Activated CD8-positive, alpha-beta memory T cell treated with anti-CD3 and anti-CD28 coated beads for 48 hours (primary cell): ENCODE results near the gene IGLL5.
A peak's percentile ranks its signal among the peaks of the same experiment; 100 is the strongest.
"Not testable (repeated sequence)": the region's sequence is repeated elsewhere in the genome, so short reads cannot be mapped to it uniquely, and the experiment has no call there.

Experiments used
- DNase-seq, 3 experiments: peaks; one replicate each; pipeline ENCODE4 v3.0.0-alpha.2; 2020; ENCODE audit warnings: low read depth in 2 of 3, low spot score in 2 of 3

The IGLL5 gene

DNA sequence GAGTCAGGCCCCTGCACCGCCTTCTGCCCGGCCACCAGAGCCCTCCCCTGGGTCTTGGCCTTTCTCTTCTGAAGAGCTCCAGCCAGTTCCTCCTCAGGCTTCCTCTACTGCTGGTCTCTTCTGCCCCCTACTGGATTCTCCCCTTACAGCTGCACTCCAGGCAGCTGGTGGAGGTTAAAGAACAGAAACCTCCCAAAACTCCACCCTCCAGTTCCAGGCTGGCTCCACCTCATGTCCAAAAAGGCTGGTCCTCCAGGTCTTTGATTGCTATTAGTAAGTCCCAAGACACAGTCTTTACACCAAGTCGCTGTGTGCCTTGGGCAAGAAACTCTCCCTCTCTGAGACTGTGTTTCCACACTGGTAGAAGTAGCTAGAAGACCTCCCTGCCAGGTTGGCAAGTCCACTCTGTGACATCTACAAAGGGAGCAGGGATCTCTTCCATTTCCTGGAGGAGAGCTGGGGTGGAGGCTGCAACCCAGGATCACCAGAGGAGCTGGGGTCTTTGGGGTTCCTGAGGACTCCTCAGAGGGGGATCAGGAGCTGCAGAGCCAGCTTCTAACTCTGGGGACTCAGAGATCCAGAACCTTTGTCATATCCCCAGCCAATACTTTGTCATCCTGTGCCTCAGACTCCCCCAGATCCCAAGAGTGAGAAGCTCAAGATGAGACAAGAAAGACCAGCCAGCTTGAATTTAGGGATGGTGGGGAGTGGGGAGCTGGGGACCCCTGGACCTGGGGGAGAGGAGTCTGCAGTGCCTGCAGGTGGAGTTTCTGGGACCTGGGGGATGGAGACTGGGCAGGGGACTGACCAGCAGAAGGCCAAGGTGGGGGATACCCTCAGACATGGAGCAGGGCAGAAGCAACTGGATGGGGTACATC lies 3.4 kb upstream of the IGLL5 start:
- DNase-seq = peak; percentile 30 to 37 (median 32)

DNA sequence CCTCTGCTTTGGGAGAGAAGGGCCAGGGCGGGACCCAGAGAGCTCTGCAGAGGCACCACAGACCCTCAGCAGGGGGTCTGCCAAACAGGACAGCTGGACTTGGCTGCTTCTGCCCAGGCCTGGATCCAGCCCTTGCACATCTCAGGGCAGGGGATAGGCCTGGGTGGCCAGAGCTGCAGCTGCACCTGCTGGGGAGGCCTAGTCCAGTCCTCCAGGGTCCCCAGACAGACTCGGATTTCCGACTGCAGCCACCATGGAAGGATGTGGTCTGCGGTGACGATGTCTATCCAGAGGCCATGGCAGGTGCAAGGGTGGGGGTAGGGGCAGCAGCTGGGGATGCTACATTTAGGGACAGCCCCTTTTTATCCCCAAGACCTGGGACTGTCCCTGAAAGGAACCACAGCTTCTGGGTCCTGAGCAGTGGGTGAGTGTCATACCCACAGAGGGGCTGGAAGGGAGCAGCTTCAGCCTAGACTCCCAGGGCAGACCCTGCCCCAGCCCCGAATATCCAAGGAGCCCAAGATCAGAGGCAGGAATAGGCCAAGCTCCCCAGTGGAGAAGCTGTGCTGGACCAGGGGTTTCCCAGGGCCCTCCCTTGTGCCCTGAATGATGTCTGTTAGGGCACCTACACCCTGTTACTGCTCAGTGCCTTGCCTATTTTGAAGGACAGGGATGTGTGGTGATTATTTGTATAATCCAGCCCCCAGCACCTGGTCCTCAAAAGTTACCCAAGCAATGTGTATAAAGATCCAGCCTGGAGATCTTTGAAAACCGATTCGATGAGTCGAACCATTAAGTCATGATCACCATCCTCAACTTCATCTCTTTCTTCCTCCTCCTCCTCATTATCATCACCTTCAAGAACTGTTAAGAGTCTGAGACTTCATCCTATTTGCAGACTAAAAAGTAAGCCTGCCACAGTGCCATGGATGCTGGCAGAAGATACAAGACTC lies 2.5 kb upstream of the IGLL5 start:
- peak in 2 of 3 experiments; percentile 44 to 45 for DNase-seq

DNA sequence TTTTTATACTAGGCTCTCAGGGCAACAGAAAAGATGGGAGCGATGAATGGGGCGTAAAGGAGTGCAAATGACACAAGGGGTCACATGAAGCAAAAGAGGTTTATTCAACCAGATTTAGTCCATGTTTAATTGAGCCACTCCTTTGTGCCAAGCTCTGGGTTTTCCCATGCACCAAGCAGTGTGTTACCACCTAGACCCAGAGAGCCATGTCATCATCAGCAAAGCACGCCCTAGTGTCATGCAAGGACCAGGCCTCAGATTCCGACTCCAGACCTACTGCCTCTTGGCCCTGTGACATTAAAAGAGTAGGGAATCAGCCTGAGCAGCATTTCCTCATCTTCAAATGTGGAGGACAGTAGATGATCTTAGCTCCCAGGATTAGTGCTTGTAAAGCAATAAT lies 1.1 kb upstream of the IGLL5 start:
- DNase-seq = no peak

DNA sequence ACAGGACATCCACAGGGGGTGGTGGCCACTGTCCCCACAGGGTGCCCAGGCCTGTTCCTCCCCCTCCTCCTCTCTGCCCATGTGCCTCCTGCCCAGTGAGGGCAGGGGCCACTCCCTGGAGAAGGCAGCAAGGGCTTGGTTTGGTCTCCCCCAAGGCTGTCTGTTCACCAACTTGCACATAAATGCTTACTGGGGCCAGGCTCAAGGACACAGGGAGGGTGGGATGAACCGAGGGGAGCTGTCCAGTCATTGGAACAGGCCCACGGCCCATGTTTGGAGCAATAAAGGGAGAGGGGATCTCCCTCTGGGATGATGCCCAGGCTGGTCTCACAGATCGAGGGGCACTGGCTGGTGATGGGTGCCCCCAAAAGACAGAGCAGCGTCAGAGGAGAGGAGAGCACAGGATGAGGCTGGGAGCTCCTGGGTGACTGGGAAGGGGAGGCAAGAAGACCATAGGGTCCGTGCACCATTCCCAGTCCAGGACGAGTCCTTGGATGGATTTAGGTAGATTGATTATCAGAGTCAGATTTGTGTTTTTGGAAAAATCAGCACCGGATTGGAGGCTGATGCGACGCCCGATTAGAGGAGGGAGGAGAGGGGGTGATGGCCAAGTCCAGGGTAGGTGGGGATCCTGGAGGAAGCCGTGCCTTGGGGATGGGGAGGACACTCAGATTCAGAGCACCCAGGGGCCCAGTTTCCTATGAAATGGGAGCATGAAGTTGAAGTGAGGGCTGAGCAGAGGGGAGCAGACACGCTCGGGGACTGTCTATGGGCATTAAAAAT lies 1.1 kb downstream of the IGLL5 start:
- no peak for DNase-seq

DNA sequence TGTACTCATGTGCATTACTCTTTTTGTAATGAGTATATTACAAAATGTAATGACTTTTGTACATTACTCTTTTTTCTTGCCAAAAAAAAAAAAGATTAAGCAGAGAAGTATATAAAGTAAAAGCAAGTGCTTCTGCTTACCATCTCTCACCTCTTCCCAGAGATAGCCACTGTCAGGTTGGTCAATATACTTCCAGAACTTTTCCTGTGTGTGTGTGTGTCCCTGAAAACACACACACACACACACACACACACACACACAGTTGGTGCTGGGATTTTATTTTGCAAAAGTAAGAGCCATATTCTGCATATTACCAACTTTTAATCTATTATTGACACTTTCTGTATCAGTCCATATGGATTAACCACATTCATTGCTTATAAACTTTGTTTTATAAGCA lies 2.5 kb downstream of the IGLL5 start:
- DNase-seq = no peak

DNA sequence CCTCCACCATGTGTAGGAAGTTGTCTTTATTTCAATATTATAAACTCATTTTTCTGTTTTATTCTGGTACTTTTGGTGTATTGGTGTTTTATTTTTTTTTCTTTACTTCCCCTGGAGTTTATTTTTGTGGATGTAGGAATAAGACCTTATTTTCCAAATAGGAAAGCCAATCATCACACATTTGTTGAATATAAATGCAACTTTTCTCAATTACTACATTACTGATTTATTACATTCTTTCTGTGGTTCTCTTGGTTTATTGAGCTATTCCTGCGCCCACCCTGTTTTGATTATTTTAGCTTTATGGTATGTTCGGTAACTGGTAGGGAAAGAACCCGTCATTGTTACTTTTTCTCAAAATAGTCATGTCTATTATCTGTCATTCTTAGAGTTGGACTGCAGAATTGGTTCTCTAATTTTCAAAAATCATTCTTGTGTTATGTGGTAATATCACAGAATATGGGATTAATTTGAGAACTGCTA lies 3.6 kb downstream of the IGLL5 start:
- no peak for DNase-seq

DNA sequence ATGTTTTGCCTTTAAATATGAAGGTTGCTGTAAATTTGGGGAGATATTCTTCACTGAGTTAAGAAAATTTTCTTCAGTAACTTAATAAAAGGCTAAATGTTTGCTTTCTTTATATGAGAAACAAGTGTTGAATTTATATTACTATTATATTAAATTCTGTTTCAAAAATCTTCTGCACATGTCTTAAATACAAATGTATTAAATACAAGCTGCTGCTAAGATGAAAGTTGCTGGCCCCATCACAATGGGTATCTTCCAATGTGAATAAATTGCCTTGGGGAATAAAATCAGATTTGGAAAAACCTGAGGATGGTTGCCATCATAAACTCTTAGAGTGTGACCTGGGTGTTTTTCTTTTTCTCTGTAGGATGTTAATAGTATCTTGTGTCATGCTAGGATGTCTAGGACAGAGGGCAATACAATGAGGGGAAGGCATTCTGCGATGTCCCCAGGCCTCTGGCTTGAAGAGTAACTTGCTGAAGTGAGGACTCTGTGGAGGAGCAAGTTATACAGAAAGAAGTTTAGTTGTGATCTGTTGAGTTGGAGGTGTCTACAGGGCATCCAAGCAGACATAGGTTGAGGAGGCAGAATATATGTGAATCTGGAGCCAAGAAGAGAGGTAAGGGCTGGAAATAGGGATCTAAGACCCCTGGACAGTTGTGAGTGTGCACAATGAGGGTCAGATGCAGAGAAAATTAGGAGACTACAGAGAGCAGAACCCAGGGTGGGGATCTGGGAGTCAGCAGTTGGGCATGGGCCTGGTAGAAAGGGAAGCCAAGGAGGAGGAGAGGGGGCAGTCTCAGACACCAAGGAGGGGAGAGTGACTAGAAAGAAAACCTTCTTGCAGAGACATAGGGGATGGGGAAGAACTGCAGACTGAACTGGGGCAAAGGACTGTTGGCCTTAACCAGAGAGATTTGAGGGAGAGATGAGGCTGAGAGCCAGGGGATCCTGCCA lies 4.8 kb downstream of the IGLL5 start:
- DNase-seq = no peak

DNA sequence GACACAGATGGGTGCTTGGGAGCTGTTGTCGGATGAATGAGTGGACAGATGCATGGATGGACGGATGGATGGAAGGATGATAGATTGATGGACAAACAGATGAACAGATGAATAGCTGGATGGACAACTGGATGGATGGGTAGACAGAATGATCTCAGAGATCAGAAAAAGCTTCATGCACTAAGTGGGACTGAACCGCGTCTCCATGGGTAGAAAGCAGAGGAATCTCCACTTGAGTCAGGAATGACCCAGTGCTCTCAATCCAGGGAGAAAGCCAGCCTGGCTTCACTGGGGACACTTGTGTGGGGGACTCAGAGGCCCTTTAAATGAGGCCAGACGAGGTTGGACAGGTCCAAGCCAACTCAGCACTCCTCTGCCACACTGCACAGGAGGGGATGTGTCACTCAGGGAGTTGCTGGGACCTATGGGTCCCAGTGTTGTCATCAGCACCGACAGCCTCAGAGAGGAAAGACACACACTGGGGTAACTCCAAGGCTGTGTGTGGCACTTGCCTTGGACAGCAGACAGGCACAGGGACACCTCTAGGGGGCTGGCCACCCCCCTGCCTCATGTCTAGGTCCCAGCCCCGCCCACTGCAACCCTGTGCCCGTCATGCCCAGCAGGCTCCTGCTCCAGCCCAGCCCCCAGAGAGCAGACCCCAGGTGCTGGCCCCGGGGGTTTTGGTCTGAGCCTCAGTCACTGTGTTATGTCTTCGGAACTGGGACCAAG lies 5.6 kb downstream of the IGLL5 start:
- DNase-seq = no peak

DNA sequence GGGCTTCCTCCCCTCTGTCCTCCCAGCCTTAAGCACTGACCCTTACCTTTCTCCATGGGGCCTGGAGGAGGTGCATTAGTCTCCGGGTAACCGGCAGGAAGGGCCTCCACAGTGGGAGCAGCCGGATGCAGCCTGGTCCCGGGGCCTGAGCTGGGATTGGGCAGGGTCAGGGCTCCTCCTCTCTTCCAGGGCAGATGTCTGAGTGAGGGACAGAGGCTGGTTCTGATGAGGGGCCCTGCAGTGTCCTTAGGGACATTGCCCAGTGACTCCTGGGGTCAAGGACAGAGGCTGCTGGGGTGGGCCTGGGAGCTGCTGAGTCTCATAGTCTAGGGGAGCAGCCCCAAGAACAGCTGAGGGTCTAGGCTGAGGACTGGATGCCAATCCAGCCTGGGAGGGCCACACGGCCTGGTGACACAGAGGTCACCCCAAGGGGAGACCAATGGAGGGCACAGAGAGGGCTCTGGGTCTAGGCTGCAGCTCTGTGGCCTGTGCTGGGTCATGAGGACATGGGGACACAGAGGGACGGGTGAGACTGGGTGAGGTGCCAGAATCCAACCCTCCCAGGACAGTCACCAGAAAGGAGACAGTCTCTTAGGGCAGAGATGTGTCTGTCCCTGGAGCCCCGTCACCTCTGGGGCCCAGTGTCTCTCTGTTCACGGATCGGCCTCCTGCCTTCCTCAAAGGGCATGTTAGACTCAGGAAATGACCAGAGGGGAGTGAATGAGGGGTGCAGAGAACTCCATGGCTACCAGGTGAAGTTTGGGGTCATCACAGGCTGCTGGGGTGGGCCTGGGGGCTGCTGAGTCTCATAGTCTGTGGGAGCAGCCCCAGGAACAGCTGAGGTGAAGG lies 6.5 kb downstream of the IGLL5 start:
- DNase-seq = no peak

DNA sequence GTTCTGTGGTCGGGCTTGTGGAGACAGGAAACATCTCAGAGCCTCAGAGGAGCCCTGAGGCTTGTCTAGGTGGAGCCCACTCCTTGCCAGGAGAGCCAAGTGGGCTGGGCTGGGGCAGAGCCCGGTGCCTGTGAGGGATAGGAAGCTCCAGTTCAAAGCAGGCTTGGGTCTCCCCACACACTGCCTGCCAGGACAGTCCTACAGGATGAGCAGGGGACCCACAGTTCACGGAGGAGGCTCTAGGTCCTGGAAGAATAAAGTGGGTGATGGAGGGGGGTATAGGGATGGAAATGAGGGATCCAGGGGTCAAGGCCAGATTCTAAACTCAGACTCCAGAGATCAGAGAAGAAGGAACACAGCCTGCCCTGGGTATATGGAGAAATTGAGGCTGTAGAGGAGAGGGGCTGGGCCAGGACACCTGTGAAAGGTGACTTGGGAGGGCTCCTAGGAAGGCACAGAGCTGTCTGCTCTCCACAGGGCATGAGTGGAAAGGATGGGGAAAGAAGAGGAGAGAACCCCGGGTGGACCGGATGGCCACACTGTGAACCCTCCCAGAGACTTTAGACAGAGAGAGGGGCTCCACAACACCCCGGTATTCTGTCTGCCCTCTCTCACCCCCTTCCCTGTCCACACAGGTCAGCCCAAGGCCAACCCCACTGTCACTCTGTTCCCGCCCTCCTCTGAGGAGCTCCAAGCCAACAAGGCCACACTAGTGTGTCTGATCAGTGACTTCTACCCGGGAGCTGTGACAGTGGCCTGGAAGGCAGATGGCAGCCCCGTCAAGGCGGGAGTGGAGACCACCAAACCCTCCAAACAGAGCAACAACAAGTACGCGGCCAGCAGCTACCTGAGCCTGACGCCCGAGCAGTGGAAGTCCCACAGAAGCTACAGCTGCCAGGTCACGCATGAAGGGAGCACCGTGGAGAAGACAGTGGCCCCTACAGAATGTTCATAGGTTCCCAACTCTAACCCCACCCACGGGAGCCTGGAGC lies 7.4 kb downstream of the IGLL5 start:
- DNase-seq = no peak

DNA sequence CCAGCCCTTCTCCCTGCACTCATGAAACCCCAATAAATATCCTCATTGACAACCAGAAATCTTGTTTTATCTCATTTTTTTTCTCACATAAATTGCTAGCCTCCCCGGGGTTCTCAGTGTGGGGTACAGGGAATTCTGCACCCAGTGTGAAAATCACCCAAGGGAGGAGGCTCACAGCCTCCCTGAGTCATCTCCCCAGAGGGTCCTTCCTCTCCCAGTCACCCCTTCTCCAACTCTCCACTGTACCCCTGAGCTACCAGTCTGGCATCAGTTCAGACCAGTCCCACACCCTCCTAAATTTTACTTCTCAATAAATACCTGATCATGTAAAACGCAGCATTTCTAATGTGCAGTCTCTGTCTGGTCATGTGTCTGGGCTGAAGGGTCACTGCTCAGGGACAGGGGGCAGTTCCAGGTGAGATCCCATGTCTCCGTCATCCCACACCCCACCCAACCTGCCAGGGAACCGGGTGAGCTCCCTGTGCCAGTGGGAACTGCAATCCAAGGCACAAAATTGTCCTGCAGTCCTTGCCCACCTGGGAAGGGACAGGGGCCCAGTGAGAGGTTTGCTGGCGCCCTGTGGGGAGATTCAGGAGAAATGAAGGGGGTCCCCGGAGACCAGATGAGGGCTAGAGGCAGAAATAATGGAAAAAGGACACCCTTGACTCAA lies 8.3 kb downstream of the IGLL5 start:
- no peak for DNase-seq

DNA sequence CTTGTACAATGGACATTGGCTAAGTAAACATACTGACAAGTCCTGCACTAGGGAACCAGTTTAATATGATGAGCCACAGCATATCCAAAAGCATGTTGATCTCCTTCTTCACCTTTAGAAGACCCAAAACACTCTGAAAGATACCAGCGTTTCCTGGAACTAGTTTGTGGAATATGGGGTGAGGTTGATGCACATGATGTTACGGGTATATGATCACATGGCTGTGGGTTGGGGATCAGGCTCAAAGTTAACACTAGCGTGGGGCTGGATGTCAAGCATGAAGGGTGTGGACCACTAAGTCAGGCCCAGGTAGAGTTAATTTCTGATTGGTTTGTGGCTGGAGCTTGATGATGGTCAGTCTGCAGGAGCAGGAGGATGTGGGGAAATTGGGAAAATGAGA lies 9.0 kb downstream of the IGLL5 start:
- DNase-seq = no peak

DNA sequence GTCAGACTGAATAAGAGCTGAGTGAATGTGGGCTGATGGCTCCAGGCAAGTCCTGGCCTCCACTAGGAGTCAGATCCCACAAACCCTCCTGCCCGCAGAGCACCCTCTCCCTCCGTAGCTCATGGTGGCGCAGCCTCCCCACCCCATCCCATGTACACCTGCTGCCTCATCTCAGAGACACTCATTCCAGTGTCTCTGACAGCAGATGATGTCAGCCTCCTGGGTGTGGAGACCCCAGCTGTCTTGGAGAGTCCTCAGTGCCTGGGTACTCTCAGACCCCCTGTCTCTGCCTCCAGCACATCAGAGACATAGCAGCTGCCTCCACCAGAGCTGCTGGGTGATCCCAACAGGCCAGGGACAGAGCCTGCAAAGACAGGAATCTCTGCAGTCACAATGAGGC lies 9.5 kb downstream of the IGLL5 start:
- DNase-seq = no peak

DNA sequence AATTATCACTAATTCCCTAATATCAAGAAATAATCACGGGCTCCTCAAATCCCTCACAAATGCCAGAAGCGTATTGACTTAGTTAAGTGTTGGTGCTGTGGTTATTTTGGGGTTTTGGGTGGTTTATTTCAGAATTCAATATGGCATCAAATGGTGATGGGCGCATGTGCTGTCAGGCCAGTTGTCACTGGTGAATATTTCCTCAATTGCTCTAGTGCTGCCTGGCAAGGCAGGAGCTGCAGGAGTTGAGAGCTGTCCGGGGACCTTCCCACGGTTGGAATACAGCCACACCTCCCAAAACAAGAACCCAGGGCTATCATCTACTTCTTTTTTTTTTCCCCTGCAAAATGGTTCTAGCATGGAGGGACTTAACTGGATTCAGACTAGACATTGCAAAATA lies 10.3 kb downstream of the IGLL5 start:
- DNase-seq = no peak

DNA sequence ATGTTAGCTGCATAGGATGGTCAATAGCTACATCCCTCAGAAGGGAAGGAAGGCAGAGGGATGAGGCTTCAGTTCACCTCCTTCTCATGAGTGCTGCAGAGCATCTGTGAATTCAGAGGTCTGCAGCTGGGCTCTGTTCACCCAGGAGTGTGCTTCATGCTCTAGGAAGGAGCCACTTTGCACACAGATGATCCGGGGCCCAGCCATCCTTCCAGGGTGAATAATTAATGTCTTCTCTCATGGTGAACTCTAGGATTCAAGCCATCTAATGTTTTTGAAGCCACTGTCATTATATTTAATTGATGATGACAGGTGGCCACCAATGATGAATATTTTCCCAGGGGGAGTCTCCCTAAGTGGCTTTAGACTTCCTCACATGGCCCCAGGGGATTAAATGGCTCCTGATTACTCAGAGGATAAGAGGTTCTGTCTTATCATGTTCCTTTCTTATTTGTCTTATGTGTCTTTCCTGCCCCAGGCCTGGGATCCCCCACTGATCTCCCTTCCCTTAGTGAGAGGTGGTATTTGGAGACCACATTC lies 10.9 kb downstream of the IGLL5 start:
- DNase-seq = not testable (repeated sequence)

DNA sequence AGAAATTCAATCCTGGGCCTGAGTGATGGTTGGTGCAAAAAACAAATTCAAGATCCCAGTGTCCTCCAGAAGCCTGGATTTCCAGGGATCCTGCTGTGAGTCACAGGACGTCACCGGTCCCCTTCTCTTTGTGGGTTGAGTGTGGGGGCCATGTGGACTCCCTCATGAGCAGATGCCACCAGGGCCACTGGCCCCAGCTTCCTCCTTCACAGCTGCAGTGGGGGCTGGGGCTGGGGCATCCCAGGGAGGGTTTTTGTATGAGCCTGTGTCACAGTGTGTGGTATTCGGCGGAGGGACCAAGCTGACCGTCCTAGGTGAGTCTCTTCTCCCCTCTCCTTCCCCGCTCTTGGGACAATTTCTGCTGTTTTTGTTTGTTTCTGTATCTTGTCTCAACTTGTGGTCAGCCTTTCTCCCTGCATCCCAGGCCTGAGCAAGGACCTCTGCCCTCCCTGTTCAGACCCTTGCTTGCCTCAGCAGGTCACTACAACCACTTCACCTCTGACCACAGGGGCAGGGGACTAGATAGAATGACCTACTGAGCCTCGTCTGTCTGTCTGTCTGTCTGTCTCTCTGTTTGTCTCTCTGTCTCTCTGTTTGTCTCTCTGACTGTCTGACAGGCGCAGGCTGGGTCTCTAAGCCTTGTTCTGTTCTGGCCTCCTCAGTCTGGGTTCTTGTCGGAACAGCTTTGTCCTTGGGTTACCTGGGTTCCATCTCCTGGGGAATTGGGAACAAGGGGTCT lies 11.9 kb downstream of the IGLL5 start:
- DNase-seq = not testable (repeated sequence)
